KMS-11 (cell line): ENCODE measurements around the gene LAPTM5.

Experiments used
- H2AFZ ChIP-seq: fragments of 200-600 bp; sonication (generic); 2 replicates; pipeline ENCODE4 v1.6.1; 2016; ENCODE audit warnings: antibody characterized with exemption, mixed run types, low read depth
- H3K27ac ChIP-seq: fragments of 200-600 bp; sonication (generic); 2 replicates; pipeline ENCODE4 v1.6.1; 2016; ENCODE audit warnings: mild to moderate bottlenecking, mixed run types
- H3K27me3 ChIP-seq: fragments of 200-600 bp; sonication (generic); 2 replicates; pipeline ENCODE4 v1.6.1; 2017; ENCODE audit warnings: mild to moderate bottlenecking, low read depth, mixed run types, moderate library complexity; ENCODE audit not compliant: insufficient read depth
- H3K36me3 ChIP-seq: fragments of 200-600 bp; sonication (generic); 2 replicates; pipeline ENCODE4 v1.6.1; 2017; ENCODE audit warnings: mild to moderate bottlenecking, mixed run types; ENCODE audit not compliant: insufficient read depth
- H3K4me1 ChIP-seq: fragments of 200-600 bp; sonication (generic); 2 replicates; pipeline ENCODE4 v1.6.1; 2016; ENCODE audit warnings: mild to moderate bottlenecking, low read depth, mixed run types; ENCODE audit not compliant: poor library complexity, severe bottlenecking
- H3K4me2 ChIP-seq: fragments of 200-600 bp; sonication (generic); 2 replicates; pipeline ENCODE4 v1.7.0; 2016; ENCODE audit warnings: mild to moderate bottlenecking, mixed run types
- H3K4me3 ChIP-seq: fragments of 200-600 bp; sonication (generic); IDR thresholded peaks from 2 replicates; pipeline ENCODE4 v1.6.1; 2017; ENCODE audit warnings: low read depth, low read length, mixed read lengths; ENCODE audit not compliant: insufficient read depth
- H3K79me2 ChIP-seq: fragments of 200-600 bp; sonication (generic); 2 replicates; pipeline ENCODE4 v1.6.1; 2016; ENCODE audit warnings: low read depth, mixed run types; ENCODE audit not compliant: insufficient read depth
- H3K9ac ChIP-seq: fragments of 200-600 bp; sonication (generic); 2 replicates; pipeline ENCODE4 v1.6.1; 2016; ENCODE audit warnings: mild to moderate bottlenecking, mixed run types
- H4K20me1 ChIP-seq: fragments of 200-600 bp; sonication (generic); 2 replicates; pipeline ENCODE4 v1.6.1; 2016; ENCODE audit warnings: mild to moderate bottlenecking, mixed run types; ENCODE audit not compliant: insufficient read depth
- TF ChIP-seq, protein P1 (sequence below): fragments of 200-600 bp; sonication (generic); conservative IDR thresholded peaks from 2 replicates; pipeline ENCODE4 v1.6.1; 2017; ENCODE audit warnings: low read depth, mild to moderate bottlenecking, antibody characterized with exemption, low read length, moderate library complexity, mixed read lengths

Gene LAPTM5, protein sequence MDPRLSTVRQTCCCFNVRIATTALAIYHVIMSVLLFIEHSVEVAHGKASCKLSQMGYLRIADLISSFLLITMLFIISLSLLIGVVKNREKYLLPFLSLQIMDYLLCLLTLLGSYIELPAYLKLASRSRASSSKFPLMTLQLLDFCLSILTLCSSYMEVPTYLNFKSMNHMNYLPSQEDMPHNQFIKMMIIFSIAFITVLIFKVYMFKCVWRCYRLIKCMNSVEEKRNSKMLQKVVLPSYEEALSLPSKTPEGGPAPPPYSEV

GRCh38 chr1:30757352-30758120 is at the start of gene LAPTM5:
TSS of gene LAPTM5 (minus strand) at chr1:30757774. CDS start at chr1:30757745, 29 bp downstream.
- H3K4me2 ChIP-seq = peak within 1 kb of the TSS; percentile 43
- peaks cover 48% of the 10 kb centered on the region for H3K4me1 ChIP-seq
- peak within 1 kb of the TSS; percentile 65 for H3K9ac ChIP-seq
- no peaks in the 10 kb centered on the region; the same call in 1 of the 2 replicates for H3K27me3 ChIP-seq
- H4K20me1 ChIP-seq = no peaks in the 10 kb centered on the region
- H3K27ac ChIP-seq = peak within 1 kb of the TSS; percentile 46
- peaks cover 25% of the 10 kb centered on the region; the same call in 1 of the 2 replicates for H3K79me2 ChIP-seq
- TF ChIP-seq, protein P1, sequence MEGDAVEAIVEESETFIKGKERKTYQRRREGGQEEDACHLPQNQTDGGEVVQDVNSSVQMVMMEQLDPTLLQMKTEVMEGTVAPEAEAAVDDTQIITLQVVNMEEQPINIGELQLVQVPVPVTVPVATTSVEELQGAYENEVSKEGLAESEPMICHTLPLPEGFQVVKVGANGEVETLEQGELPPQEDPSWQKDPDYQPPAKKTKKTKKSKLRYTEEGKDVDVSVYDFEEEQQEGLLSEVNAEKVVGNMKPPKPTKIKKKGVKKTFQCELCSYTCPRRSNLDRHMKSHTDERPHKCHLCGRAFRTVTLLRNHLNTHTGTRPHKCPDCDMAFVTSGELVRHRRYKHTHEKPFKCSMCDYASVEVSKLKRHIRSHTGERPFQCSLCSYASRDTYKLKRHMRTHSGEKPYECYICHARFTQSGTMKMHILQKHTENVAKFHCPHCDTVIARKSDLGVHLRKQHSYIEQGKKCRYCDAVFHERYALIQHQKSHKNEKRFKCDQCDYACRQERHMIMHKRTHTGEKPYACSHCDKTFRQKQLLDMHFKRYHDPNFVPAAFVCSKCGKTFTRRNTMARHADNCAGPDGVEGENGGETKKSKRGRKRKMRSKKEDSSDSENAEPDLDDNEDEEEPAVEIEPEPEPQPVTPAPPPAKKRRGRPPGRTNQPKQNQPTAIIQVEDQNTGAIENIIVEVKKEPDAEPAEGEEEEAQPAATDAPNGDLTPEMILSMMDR = no peak
- no peak within 1 kb of the TSS for H3K4me3 ChIP-seq
- H3K36me3 ChIP-seq = no peaks in the 10 kb centered on the region
- H2AFZ ChIP-seq = peak within 1 kb of the TSS; percentile 79

DNA sequence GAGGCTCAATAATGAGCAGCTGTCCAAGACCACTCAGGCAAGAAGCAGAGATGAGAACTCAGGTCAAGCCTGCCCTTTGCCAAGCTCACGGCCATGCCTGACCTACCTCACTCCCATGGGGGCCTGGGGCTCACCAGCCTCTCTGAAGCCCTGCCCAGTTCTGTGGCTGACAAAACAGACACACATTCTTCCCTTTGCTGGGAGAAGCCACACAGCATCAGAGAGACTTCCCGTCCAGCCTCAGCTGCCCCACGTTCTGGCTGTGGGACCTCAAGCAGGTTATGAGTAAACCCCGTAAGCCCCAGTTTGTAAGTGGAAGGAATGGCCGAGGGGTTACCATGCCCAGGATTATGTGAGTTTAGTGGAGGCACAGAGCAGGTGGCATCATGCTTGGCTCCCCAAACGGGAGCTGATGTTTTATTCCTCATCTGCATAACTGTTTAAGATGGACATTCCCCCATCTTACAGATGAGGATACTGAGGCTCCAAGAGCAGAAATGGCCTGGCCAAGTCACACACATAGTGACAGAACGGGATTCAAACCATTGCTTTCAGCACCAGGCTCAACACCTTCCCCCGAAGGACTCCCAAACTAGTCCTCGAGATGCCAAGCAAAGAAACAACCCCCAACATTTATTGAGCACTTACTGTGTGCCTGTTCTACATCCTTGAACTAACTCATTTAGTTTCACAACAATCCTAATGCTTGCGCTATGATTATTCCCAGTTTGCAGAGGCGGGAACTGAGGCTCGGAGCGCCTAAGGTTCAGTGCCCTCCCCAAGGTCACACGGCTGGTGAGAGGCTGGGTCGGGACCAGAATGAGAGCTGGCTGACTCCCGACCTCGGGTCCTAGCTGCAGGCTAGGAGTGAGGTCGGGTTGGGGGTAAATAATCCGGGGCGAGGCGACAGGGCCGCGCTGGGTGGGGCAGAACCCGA is 49.1 kb upstream of the LAPTM5 start:
- no peak overlapping the region for H2AFZ ChIP-seq
- peaks cover 3% of the 10 kb centered on the region for H3K4me1 ChIP-seq
- H3K36me3 ChIP-seq = no peaks in the 10 kb centered on the region
- H4K20me1 ChIP-seq = no peaks in the 10 kb centered on the region
- no peak overlapping the region for H3K27ac ChIP-seq
- no peaks in the 10 kb centered on the region for H3K79me2 ChIP-seq
- H3K4me2 ChIP-seq = no peak overlapping the region
- TF ChIP-seq, protein P1 = no peak
- H3K27me3 ChIP-seq = peaks cover 85% of the 10 kb centered on the region
- no peak overlapping the region for H3K4me3 ChIP-seq
- H3K9ac ChIP-seq = no peak overlapping the region

DNA sequence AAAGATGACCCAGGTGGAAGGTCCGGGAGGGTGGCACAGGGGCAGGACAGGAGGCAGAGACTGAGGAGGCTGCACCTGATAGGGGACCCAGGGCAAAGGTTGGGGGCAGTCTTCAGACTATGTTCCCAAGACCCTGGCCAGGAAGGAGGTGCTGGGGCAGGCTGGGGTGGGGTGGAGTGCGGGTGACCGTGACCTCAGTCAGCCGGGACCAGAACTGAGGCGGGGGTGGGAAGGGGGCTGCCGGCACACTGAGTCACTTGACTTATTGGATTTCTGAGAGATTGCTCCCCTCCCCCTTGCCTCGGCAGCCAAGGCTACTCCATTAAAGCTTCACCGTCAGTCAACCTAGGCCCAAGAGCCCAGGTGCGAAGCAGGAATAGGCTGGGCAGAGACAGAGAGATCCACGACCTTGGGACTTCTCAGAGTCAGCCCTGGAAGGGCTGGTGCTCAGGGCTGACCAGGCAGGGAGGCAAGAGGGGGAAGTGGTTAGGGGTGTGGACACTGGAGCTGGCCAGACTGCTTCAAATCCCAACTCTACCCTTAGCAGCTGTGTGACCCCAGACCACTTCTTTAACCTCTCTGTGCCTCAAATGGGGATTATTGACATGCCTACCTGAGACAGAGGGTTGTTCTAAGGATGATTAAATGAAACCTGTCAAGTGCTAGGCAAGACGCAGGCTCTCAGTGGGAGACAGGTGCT is 47.9 kb upstream of the LAPTM5 start:
- Histone ChIP-seq H2AFZ (no peak overlapping the region), H3K4me1 (peaks cover 3% of the 10 kb centered on the region), H3K27me3 (peaks cover 74% of the 10 kb centered on the region), H3K9ac (no peak overlapping the region), H3K36me3 (no peaks in the 10 kb centered on the region), H3K79me2 (no peaks in the 10 kb centered on the region), H3K4me2 (no peak overlapping the region), H3K27ac (no peak overlapping the region), H4K20me1 (no peaks in the 10 kb centered on the region), H3K4me3 (no peak overlapping the region)
- TF ChIP-seq, protein P1 = no peak

DNA sequence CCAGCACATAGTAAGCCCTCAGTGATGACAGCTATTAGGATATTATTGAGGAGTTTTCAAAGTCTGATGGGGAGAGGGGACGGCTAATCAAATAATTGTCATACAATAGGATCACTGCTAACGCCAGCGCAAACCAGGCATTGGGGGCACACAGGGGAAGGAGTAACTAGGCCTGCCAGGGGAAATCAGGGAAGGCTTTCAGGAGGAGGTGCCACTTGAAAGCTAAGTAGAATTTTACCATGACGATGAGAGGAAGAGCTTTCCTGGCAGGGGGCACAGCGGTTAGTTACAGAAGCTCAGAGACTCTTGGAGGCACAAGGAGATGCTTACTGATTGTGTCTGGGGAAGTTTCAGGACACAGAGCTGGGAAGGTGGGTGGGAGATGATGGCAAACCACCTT is 47.2 kb upstream of the LAPTM5 start:
- peaks cover 3% of the 10 kb centered on the region for H3K4me1 ChIP-seq
- no peaks in the 10 kb centered on the region for H4K20me1 ChIP-seq
- no peak overlapping the region for H2AFZ ChIP-seq
- no peak overlapping the region for H3K9ac ChIP-seq
- no peak overlapping the region for H3K4me3 ChIP-seq
- TF ChIP-seq, protein P1 = no peak
- no peak overlapping the region for H3K4me2 ChIP-seq
- H3K27ac ChIP-seq = no peak overlapping the region
- H3K36me3 ChIP-seq = no peaks in the 10 kb centered on the region
- peaks cover 68% of the 10 kb centered on the region for H3K27me3 ChIP-seq
- no peaks in the 10 kb centered on the region for H3K79me2 ChIP-seq
